ENCODE measurements around the gene FBXO48.

DNA sequence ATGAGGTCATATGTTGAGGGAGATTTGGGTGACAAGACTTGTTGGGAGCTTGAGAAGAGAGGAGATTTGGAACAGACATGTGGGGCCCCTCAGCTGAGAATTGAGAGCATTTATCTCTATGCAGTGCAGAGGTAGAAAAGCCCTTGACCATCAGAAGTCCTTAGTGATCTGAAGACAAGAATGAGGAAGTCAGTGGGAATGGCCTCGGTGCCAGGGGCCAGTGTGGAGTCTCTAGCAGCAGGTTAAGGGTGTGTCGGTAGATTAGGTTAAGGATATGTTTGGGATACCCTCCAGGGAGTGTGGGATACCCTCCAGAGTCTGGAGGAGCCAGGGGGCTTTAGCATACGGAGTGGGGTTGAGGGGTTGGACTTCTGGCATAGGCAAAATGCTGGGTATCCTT lies 41.6 kb downstream of the FBXO48 start:
- TF ChIP-seq, protein P1, sequence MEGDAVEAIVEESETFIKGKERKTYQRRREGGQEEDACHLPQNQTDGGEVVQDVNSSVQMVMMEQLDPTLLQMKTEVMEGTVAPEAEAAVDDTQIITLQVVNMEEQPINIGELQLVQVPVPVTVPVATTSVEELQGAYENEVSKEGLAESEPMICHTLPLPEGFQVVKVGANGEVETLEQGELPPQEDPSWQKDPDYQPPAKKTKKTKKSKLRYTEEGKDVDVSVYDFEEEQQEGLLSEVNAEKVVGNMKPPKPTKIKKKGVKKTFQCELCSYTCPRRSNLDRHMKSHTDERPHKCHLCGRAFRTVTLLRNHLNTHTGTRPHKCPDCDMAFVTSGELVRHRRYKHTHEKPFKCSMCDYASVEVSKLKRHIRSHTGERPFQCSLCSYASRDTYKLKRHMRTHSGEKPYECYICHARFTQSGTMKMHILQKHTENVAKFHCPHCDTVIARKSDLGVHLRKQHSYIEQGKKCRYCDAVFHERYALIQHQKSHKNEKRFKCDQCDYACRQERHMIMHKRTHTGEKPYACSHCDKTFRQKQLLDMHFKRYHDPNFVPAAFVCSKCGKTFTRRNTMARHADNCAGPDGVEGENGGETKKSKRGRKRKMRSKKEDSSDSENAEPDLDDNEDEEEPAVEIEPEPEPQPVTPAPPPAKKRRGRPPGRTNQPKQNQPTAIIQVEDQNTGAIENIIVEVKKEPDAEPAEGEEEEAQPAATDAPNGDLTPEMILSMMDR (IDR thresholded peaks at IDR 0.05), result no peak
- no peak for TF ChIP-seq POLR2A (IDR thresholded peaks at IDR 0.05)

Measured in adrenal gland (tissue), 5 donors.